Endothelial cell of umbilical vein (primary cell): ENCODE measurements around the gene SHISA3. TPM values are rescaled to one million over a fixed set of nuclear protein-coding genes. Genes with fewer than 3 reads are reported as not detected.

Experiments used
- BruUV-seq: library from RNA; stranded (reverse); fragments of 400-500 nt; replicated peaks from 2 replicates; lab custom pipeline; 2021; lab: Mats Ljungman, UMichigan
- CTCF ChIA-PET: fragments of 300-600, 350-600 bp; sonication (Branson Sonifier 250); formaldehyde crosslinking; loops from one replicate; lab custom pipeline; 2021; ENCODE audit warnings: antibody characterized with exemption, inconsistent platforms; lab: Charles Lee
- POLR2A ChIA-PET: fragments of 300-600, 350-600 bp; sonication (Branson Sonifier 250); formaldehyde crosslinking; loops from one replicate; lab custom pipeline; 2021; ENCODE audit warnings: antibody characterized with exemption, inconsistent platforms; lab: Charles Lee
- DNase-seq: peaks from one replicate; pipeline ENCODE4 v3.0.0-alpha.2; 2011; ENCODE audit warnings: low read depth, low spot score
- FAIRE-seq: peaks from 2 replicates; lab custom pipeline; 2011; peaks lifted over from hg19 to GRCh38; lab: Jason Lieb, UNC
- H2AFZ ChIP-seq: 2 replicates; pipeline ENCODE4 v1.6.0; 2012; ENCODE audit warnings: low read depth, low read length, control low read depth, inconsistent platforms
- H3K27ac ChIP-seq: 2 replicates; pipeline ENCODE4 v1.5.1; 2011; ENCODE audit warnings: low read depth, mild to moderate bottlenecking, control low read depth, low read length, moderate library complexity; ENCODE audit not compliant: insufficient read depth
- H3K27me3 ChIP-seq, 2 experiments: 2 replicates each; pipeline versions ENCODE4 v1.6.0 to v1.6.1; 2011; ENCODE audit warnings: low read length in 2 of 2, mixed read lengths in 1 of 2; ENCODE audit not compliant: control insufficient read depth in 2 of 2, insufficient read depth in 2 of 2
- H3K36me3 ChIP-seq, 2 experiments: 2 replicates in 1 of 2; 3 replicates in 1 of 2; pipeline ENCODE4 v1.5.1; 2011; ENCODE audit warnings: low read length in 2 of 2, mild to moderate bottlenecking in 1 of 2, moderate library complexity in 1 of 2; ENCODE audit not compliant: control insufficient read depth in 2 of 2, insufficient read depth in 2 of 2; ENCODE audit errors: extremely low read depth in 1 of 2
- H3K4me1 ChIP-seq: 3 replicates; pipeline ENCODE4 v1.5.1; 2011; ENCODE audit warnings: mild to moderate bottlenecking, low read length; ENCODE audit not compliant: control insufficient read depth, insufficient read depth; ENCODE audit errors: extremely low read depth
- H3K4me2 ChIP-seq: 2 replicates; pipeline ENCODE4 v1.6.1; 2011; ENCODE audit warnings: low read length, control low read depth, mixed read lengths; ENCODE audit not compliant: insufficient read depth
- H3K4me3 ChIP-seq, 3 experiments: fragments of 200-600 bp in 1 of 3; sonication (generic), shearing (Covaris generic) in 1 of 3; replicated peaks in 1 of 3; 2 replicates each; pipeline ENCODE4 v1.5.1; 2011 to 2016; ENCODE audit warnings: control low read depth in 3 of 3, low read length in 3 of 3, mild to moderate bottlenecking in 2 of 3, inconsistent platforms in 1 of 3, low read depth in 1 of 3, moderate library complexity in 1 of 3; ENCODE audit not compliant: insufficient read depth in 1 of 3
- H3K79me2 ChIP-seq: 2 replicates; pipeline ENCODE4 v1.6.0; 2012; ENCODE audit warnings: low read length, inconsistent platforms; ENCODE audit not compliant: control insufficient read depth, insufficient read depth
- H3K9ac ChIP-seq: replicated peaks from 2 replicates; pipeline ENCODE3; 2011; ENCODE audit warnings: low read length, control low read depth; ENCODE audit not compliant: insufficient read depth; ENCODE audit errors: extremely low read depth
- H3K9me1 ChIP-seq: replicated peaks from 3 replicates; pipeline ENCODE4 v1.6.0; 2011; ENCODE audit warnings: mild to moderate bottlenecking, low read length; ENCODE audit not compliant: control insufficient read depth, insufficient read depth; ENCODE audit errors: extremely low read depth
- H3K9me3 ChIP-seq: replicated peaks from 2 replicates; pipeline ENCODE4 v1.5.1; 2012; ENCODE audit warnings: low read length, inconsistent platforms; ENCODE audit not compliant: control insufficient read depth, insufficient read depth
- H4K20me1 ChIP-seq: replicated peaks from 2 replicates; pipeline ENCODE3; 2011; ENCODE audit warnings: mild to moderate bottlenecking, low read length; ENCODE audit not compliant: control insufficient read depth, insufficient read depth; ENCODE audit errors: extremely low read depth
- FOS ChIP-seq: IDR thresholded peaks from 2 replicates; pipeline ENCODE4 v1.6.1; 2011; ENCODE audit warnings: mild to moderate bottlenecking, low read length, moderate library complexity, borderline replicate concordance; ENCODE audit not compliant: insufficient read depth
- GATA2 ChIP-seq: IDR thresholded peaks from 2 replicates; pipeline ENCODE4 v1.7.0; 2011; ENCODE audit warnings: low read depth, mild to moderate bottlenecking, moderate library complexity, mixed read lengths, low read length; ENCODE audit not compliant: insufficient read length, insufficient read depth
- JUN ChIP-seq: IDR thresholded peaks from 2 replicates; pipeline ENCODE4 v1.6.1; 2011; ENCODE audit warnings: borderline replicate concordance, low read depth; ENCODE audit not compliant: insufficient read length, insufficient read depth
- MYC ChIP-seq: IDR thresholded peaks from one replicate; pipeline ENCODE4 v1.6.1; 2011; ENCODE audit warnings: mild to moderate bottlenecking, low read depth, low read length
- POLR2AphosphoS5 ChIP-seq: IDR thresholded peaks from 2 replicates; pipeline ENCODE4 v1.6.1; 2012; ENCODE audit warnings: low read depth, mild to moderate bottlenecking, control low read depth, low read length, moderate library complexity; ENCODE audit not compliant: insufficient read depth
- dilution Hi-C: fragments of 300-500 bp; cut with MboI; formaldehyde crosslinking; loops from one replicate; pipeline ENCODE4 v1.15.0; 2019; ENCODE audit warnings: low sequenced_read_pairs; ENCODE audit not compliant: extremely low pct_ligation_motif_present
- intact Hi-C: fragments of 100-400 bp; cut with micrococcal nuclease; formaldehyde crosslinking; loops from one replicate; pipeline ENCODE4 v1.10.0; 2022
- polyA plus RNA-seq, 4 experiments: library from polyadenylated mRNA; depleted of rRNA in 3 of 4; stranded (reverse) in 3 of 4; unstranded in 1 of 4; fragments of >200 nt; gene quantifications; 2 replicates each; pipeline versions ENCODE4 v1.2.1 to v1.2.3, GENCODE V29; 2011 to 2012; ENCODE audit warnings: missing spikeins in 1 of 4
- total RNA-seq: library from RNA; stranded (reverse); gene quantifications from 2 replicates; pipeline ENCODE4 v1.2.3, GENCODE V29; 2021
- TF ChIP-seq, protein P1 (sequence below), 2 donors: IDR thresholded peaks; 1 replicate in 1 of 2; 2 replicates in 1 of 2; pipeline ENCODE4 v1.5.1; 2011; ENCODE audit warnings: low read length in 2 of 2, mild to moderate bottlenecking in 2 of 2, moderate library complexity in 2 of 2, control low read depth in 1 of 2, inconsistent platforms in 1 of 2, low read depth in 1 of 2; ENCODE audit not compliant: insufficient read depth in 1 of 2; ENCODE audit errors: extremely low read depth in 1 of 2
- TF ChIP-seq, protein P2 (sequence below): IDR thresholded peaks from 2 replicates; pipeline ENCODE4 v1.6.1; 2011; ENCODE audit not compliant: insufficient read depth, insufficient read length

SHISA3 gene
- total and polyA plus RNA-seq, 2 donors (not counting 3 experiments of a cell fraction or from before 2014, with no cell fraction given): 12.0 to 16.6 TPM

DNA sequence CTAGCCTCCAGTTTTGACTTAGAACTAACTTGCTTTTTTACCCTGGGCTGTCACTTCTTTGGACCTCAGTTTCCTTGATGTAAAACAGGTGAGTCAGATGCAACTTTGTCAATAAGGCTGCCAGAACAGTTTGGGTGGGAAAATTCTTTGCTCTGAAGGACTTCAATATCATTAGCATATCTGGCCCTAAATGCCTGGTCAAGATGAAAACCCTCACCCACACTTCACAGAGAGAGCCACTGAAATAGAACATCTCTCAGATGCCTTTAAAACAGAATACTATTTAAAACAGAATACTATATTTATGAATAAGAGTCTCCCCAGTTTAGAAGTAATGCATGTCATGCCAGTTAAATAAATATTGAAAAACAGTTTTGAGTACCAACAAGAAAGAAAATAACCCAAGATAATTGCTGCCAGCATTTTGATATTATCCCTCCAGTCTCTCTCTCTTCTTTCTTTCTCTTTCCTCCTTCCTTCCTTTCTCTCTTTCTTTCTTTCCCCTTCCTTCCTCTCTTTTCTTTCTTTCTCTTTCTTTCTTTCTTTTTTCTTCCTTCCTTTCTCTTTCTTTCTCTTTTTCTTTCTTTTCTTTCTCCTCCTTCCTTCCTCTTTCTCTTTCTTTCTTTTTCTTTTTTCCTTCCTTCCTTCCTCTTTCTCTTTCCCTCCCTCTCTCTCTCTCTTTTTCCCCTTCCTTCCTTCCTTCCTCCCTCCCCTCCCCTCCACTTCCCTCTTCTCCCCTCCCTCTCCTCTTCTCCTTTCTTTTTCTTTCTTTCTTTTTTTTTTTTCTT is 32.8 kb upstream of the SHISA3 start:
- ChIA-PET CTCF (no interaction called here), POLR2A (no interaction called here)
- H3K4me2 ChIP-seq: no peak overlapping the region
- H3K9me3 ChIP-seq: no peaks in the 10 kb centered on the region
- no peak overlapping the region for H3K9ac ChIP-seq
- H3K27me3 ChIP-seq: peaks cover 0 to 2% of the 10 kb centered on the region in 2 experiments
- intact Hi-C loops (loop anchor here (5.0 kb wide), 1 partner anchor 62 kb away; no protein-coding TSS in a partner anchor), dilution Hi-C loops (no loop called here)
- no peak overlapping the region for H3K4me3 ChIP-seq
- DNase-seq (no peak), FAIRE-seq (no peak)
- no peak overlapping the region for H2AFZ ChIP-seq
- no peaks in the 10 kb centered on the region for H3K4me1 ChIP-seq
- BruUV-seq: no TSS peak
- TF ChIP-seq, protein P1, sequence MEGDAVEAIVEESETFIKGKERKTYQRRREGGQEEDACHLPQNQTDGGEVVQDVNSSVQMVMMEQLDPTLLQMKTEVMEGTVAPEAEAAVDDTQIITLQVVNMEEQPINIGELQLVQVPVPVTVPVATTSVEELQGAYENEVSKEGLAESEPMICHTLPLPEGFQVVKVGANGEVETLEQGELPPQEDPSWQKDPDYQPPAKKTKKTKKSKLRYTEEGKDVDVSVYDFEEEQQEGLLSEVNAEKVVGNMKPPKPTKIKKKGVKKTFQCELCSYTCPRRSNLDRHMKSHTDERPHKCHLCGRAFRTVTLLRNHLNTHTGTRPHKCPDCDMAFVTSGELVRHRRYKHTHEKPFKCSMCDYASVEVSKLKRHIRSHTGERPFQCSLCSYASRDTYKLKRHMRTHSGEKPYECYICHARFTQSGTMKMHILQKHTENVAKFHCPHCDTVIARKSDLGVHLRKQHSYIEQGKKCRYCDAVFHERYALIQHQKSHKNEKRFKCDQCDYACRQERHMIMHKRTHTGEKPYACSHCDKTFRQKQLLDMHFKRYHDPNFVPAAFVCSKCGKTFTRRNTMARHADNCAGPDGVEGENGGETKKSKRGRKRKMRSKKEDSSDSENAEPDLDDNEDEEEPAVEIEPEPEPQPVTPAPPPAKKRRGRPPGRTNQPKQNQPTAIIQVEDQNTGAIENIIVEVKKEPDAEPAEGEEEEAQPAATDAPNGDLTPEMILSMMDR (IDR thresholded peaks at IDR 0.05; ENCODE audit: extremely low read depth in 1 of 2, insufficient read depth in 1 of 2, low read depth in 1 of 2, low read length in 2 of 2): no peak
- TF ChIP-seq JUN (no peak), POLR2AphosphoS5 (no peak), FOS (no peak), MYC (no peak), GATA2 (no peak)
- TF ChIP-seq, protein P2, sequence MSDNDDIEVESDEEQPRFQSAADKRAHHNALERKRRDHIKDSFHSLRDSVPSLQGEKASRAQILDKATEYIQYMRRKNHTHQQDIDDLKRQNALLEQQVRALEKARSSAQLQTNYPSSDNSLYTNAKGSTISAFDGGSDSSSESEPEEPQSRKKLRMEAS: no peak
- no peaks in the 10 kb centered on the region for H3K79me2 ChIP-seq
- H3K9me1 ChIP-seq: no peaks in the 10 kb centered on the region
- H4K20me1 ChIP-seq: no peaks in the 10 kb centered on the region
- H3K36me3 ChIP-seq: no peaks in the 10 kb centered on the region
- no peak overlapping the region for H3K27ac ChIP-seq
